ENCODE measurements around the gene PDE3B.
"Not testable (repeated sequence)": the region's sequence is repeated elsewhere in the genome, so short reads cannot be mapped to it uniquely, and the experiment has no call there.

The PDE3B gene

DNA sequence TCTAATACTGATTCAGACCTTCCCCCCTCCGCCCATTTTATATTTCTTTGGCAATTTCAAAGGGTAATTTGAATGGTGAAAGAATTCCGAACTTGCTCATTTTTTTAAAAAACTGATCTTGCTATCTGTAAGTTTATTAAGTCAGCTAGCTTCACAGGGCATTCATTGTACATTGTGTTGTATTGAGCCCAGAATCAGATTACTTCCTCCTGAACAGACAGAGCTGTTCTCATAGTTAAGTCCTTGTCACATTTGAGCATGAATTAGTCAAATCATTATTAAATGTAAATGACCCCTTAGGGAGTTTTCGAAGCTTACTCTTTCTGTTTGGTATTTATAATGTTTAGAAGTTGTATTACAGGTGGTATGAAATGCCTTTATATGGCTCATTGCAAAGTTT, 214.0 kb downstream of the PDE3B start:
- peak overlapping the region; percentile 73 for H3K27ac Mint-ChIP-seq
- H3K36me3 Mint-ChIP-seq (ENCODE audit: low read depth) = peaks cover 32% of the 10 kb centered on the region
- no peak for DNase-seq
- no peaks in the 10 kb centered on the region for H3K27me3 Mint-ChIP-seq (ENCODE audit: low read depth, poor library complexity)
- no peaks in the 10 kb centered on the region for H3K9me3 Mint-ChIP-seq
- TF ChIP-seq, protein P1, sequence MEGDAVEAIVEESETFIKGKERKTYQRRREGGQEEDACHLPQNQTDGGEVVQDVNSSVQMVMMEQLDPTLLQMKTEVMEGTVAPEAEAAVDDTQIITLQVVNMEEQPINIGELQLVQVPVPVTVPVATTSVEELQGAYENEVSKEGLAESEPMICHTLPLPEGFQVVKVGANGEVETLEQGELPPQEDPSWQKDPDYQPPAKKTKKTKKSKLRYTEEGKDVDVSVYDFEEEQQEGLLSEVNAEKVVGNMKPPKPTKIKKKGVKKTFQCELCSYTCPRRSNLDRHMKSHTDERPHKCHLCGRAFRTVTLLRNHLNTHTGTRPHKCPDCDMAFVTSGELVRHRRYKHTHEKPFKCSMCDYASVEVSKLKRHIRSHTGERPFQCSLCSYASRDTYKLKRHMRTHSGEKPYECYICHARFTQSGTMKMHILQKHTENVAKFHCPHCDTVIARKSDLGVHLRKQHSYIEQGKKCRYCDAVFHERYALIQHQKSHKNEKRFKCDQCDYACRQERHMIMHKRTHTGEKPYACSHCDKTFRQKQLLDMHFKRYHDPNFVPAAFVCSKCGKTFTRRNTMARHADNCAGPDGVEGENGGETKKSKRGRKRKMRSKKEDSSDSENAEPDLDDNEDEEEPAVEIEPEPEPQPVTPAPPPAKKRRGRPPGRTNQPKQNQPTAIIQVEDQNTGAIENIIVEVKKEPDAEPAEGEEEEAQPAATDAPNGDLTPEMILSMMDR (IDR thresholded peaks at IDR 0.05) = no peak
- H3K4me1 Mint-ChIP-seq = peaks cover 9% of the 10 kb centered on the region
- H3K4me3 Mint-ChIP-seq = no peak overlapping the region

DNA sequence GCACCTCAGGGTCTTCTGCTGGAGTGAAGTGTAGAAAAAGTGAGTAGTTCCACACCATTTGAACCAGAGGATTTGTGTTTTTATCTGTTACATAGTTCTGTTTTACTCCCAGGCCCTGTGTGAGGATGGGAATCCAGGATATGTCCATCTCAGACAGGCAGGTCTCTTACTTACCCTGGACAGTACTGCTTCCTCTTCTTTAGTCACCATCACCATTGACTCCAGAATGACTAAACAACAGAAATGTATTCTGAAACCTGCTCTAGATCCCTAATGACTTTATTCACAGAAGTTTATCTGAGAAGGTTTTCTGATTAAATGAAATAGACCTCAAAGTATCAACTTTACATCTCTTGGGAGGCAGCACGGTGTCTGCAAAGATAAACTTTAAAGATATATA, 214.8 kb downstream of the PDE3B start:
- no peak overlapping the region for H3K27ac Mint-ChIP-seq
- no peak overlapping the region for H3K4me3 Mint-ChIP-seq
- TF ChIP-seq, protein P1 (IDR thresholded peaks at IDR 0.05) = no peak
- no peaks in the 10 kb centered on the region for H3K27me3 Mint-ChIP-seq (ENCODE audit: low read depth, poor library complexity)
- DNase-seq = no peak
- peaks cover 6% of the 10 kb centered on the region for H3K9me3 Mint-ChIP-seq
- peaks cover 39% of the 10 kb centered on the region for H3K36me3 Mint-ChIP-seq (ENCODE audit: low read depth)
- H3K4me1 Mint-ChIP-seq = peaks cover 9% of the 10 kb centered on the region

DNA sequence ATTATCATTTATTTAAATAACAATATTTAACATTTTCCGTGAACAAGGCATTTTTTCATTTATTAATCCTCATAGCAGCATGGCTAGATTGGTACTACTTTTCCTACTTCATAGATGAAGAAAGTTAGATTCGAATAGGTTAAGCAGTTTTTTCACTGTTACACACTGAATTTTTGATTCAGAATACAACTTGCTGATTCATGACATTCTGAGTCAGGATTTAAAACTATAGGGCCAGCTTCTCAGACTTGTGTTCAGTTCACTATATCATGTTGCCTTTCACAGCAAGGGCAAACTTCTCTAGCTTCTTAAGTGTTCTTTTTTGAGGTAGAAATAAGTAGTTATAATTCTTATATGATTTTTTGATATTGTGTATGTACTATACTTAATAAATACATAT, 216.9 kb downstream of the PDE3B start:
- no peak for DNase-seq
- Mint-ChIP-seq H3K4me3 (no peak overlapping the region), H3K27me3 (ENCODE audit: low read depth, poor library complexity) (peaks cover 9% of the 10 kb centered on the region), H3K36me3 (ENCODE audit: low read depth) (peaks cover 51% of the 10 kb centered on the region), H3K9me3 (peaks cover 25% of the 10 kb centered on the region), H3K27ac (no peak overlapping the region), H3K4me1 (peaks cover 9% of the 10 kb centered on the region)
- TF ChIP-seq, protein P1 (IDR thresholded peaks at IDR 0.05) = no peak

DNA sequence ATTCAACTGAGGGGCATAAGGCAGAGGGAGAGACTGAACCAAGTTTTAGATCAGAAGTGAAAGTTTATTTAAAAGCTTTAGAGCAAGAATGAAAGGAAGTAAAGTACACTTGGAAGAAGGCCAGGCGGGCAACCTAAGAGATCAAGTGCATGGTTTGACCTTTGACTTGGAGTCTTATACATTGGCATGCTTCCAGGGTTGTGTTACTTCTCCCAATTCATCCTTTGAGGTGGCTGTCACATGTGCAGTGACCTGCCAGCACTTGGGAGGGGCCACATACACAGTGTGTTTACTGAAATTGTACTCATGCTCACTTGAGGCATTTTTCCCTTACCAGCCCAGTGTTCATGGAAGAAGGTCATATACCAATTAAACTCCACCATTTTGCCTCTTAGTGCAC, 218.1 kb downstream of the PDE3B start:
- H3K4me1 Mint-ChIP-seq = peaks cover 9% of the 10 kb centered on the region
- TF ChIP-seq, protein P1 (IDR thresholded peaks at IDR 0.05) = no peak
- no peak overlapping the region for H3K27ac Mint-ChIP-seq
- no peak for DNase-seq
- no peak overlapping the region for H3K4me3 Mint-ChIP-seq
- H3K27me3 Mint-ChIP-seq (ENCODE audit: low read depth, poor library complexity) = peaks cover 9% of the 10 kb centered on the region
- peaks cover 25% of the 10 kb centered on the region for H3K9me3 Mint-ChIP-seq
- peaks cover 46% of the 10 kb centered on the region for H3K36me3 Mint-ChIP-seq (ENCODE audit: low read depth)

DNA sequence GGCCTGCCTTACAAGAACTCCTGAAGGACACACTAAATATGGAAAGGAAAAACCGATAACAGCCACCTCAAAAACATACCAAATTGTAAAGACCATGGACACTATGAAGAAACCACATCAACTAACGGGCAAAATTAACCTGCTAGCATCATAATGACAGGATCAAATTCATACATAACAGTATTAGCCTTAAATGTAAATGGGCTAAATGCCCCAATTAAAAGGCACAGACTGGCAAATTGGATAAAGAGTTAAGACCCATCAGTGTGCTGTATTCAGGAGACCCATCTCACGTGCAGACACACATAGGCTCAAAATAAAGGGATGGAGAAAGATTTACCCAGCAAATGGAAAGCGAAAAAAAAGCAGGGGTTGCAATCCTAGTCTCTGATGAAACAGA, 220.2 kb downstream of the PDE3B start:
- not testable (repeated sequence) for DNase-seq; H3K27me3 Mint-ChIP-seq (ENCODE audit: low read depth, poor library complexity); H3K4me3 Mint-ChIP-seq; H3K27ac Mint-ChIP-seq; H3K4me1 Mint-ChIP-seq
- H3K36me3 Mint-ChIP-seq (ENCODE audit: low read depth) = peaks cover 58% of the 10 kb centered on the region
- H3K9me3 Mint-ChIP-seq = peaks cover 25% of the 10 kb centered on the region

DNA sequence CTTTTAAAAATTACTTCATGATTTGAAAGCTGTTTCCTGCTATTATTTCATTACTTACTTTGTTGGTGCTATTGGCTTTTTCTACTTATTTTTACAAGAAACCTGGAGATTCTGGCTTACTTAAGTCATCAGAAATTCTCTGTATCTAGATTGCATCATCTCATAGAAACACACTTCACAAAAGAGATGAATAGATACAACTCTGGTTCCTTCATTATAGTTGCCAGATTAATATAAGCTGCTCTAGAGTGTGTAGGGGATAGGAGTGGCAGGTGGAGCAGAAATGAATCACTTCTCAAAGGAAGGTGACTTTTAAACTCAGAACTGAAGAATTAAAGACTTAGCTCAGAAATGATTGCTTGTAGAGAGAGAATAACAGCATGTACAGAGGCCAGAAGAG, 228.4 kb downstream of the PDE3B start:
- TF ChIP-seq, protein P1 (IDR thresholded peaks at IDR 0.05) = no peak
- DNase-seq = no peak
- Mint-ChIP-seq H3K4me3 (no peak overlapping the region), H3K27ac (no peak overlapping the region), H3K27me3 (ENCODE audit: low read depth, poor library complexity) (no peaks in the 10 kb centered on the region), H3K9me3 (no peaks in the 10 kb centered on the region), H3K36me3 (ENCODE audit: low read depth) (peaks cover 38% of the 10 kb centered on the region), H3K4me1 (no peaks in the 10 kb centered on the region)

Measured in nephron progenitor cell (in vitro differentiated cells).